ENCODE measurements around the gene PLEKHH1.

GRCh38 chr14:67505254-67505653 is 27.8 kb upstream of the PLEKHH1 start:
- TF ChIP-seq POLR2AphosphoS5 (IDR thresholded peaks at IDR 0.05; ENCODE audit: borderline replicate concordance, low read depth, low read length), result no peak
- no peak for TF ChIP-seq EZH2 (IDR thresholded peaks at IDR 0.05)

All from SK-N-MC (cell line).